ENCODE results near the gene NOP9.

Gene NOP9

GRCh38 chr14:24299255-24300191, at the start of gene NOP9, which contains the start of gene DHRS1:
TSS of gene NOP9 (plus strand) at chr14:24299850. CDS start at chr14:24299955, 105 bp downstream.
TSS of gene DHRS1 (minus strand) at chr14:24299780. CDS start at chr14:24299106, 674 bp downstream.
- no peak for TF ChIP-seq JUND (IDR thresholded peaks at IDR 0.05; ENCODE audit: low read depth)
- in situ Hi-C loops (cut with HindIII; ENCODE audit: low pct_unique_long_range_greater_than_20kb, low sequenced_read_pairs): no loop called here
- peak; percentile 76 to 91 for DNase-seq (ENCODE audit: low read depth in 1 of 2, low spot score in 1 of 2)

GRCh38 chr14:24250354-24250753, 49.3 kb upstream of the NOP9 start:
- in situ Hi-C loops (cut with HindIII; ENCODE audit: low pct_unique_long_range_greater_than_20kb, low sequenced_read_pairs): no loop called here
- TF ChIP-seq JUND (IDR thresholded peaks at IDR 0.05; ENCODE audit: low read depth): no peak
- DNase-seq (ENCODE audit: low read depth in 1 of 2, low spot score in 1 of 2): no peak

GRCh38 chr14:24251880-24252288, 47.8 kb upstream of the NOP9 start:
- no peak for DNase-seq (ENCODE audit: low read depth in 1 of 2, low spot score in 1 of 2)

GRCh38 chr14:24252289-24253124, 47.1 kb upstream of the NOP9 start:
- DNase-seq (ENCODE audit: low read depth in 1 of 2, low spot score in 1 of 2): no peak
- TF ChIP-seq JUND (IDR thresholded peaks at IDR 0.05; ENCODE audit: low read depth): no peak
- in situ Hi-C loops (cut with HindIII; ENCODE audit: low pct_unique_long_range_greater_than_20kb, low sequenced_read_pairs): no loop called here

More at GRCh38 chr14:24251880-24252288, 47.8 kb upstream of the NOP9 start:
- in situ Hi-C loops (cut with HindIII; ENCODE audit: low pct_unique_long_range_greater_than_20kb, low sequenced_read_pairs): no loop called here
- no peak for TF ChIP-seq JUND (IDR thresholded peaks at IDR 0.05; ENCODE audit: low read depth)

- in situ Hi-C loops (cut with HindIII; ENCODE audit: low pct_unique_long_range_greater_than_20kb, low sequenced_read_pairs): no loop called here
- TF ChIP-seq JUND (IDR thresholded peaks at IDR 0.05; ENCODE audit: low read depth): no peak
- DNase-seq (ENCODE audit: low read depth in 1 of 2, low spot score in 1 of 2): no peak
Observed at GRCh38 chr14:24253936-24254335, 45.7 kb upstream of the NOP9 start.

GRCh38 chr14:24254630-24255392, 44.8 kb upstream of the NOP9 start:
- in situ Hi-C loops (cut with HindIII; ENCODE audit: low pct_unique_long_range_greater_than_20kb, low sequenced_read_pairs): no loop called here
- DNase-seq (ENCODE audit: low read depth in 1 of 2, low spot score in 1 of 2): no peak
- TF ChIP-seq JUND (IDR thresholded peaks at IDR 0.05; ENCODE audit: low read depth): no peak

GRCh38 chr14:24255438-24255837, 44.2 kb upstream of the NOP9 start:
- TF ChIP-seq JUND (IDR thresholded peaks at IDR 0.05; ENCODE audit: low read depth): no peak
- in situ Hi-C loops (cut with HindIII; ENCODE audit: low pct_unique_long_range_greater_than_20kb, low sequenced_read_pairs): no loop called here
- DNase-seq (ENCODE audit: low read depth in 1 of 2, low spot score in 1 of 2): no peak

GRCh38 chr14:24255931-24256711, 43.5 kb upstream of the NOP9 start:
- no peak for DNase-seq (ENCODE audit: low read depth in 1 of 2, low spot score in 1 of 2)
- in situ Hi-C loops (cut with HindIII; ENCODE audit: low pct_unique_long_range_greater_than_20kb, low sequenced_read_pairs): no loop called here
- no peak for TF ChIP-seq JUND (IDR thresholded peaks at IDR 0.05; ENCODE audit: low read depth)

GRCh38 chr14:24256960-24257359, 42.7 kb upstream of the NOP9 start:
- no peak for DNase-seq (ENCODE audit: low read depth in 1 of 2, low spot score in 1 of 2)
- TF ChIP-seq JUND (IDR thresholded peaks at IDR 0.05; ENCODE audit: low read depth): no peak
- in situ Hi-C loops (cut with HindIII; ENCODE audit: low pct_unique_long_range_greater_than_20kb, low sequenced_read_pairs): no loop called here

GRCh38 chr14:24258119-24258518, 41.5 kb upstream of the NOP9 start:
- no peak for DNase-seq (ENCODE audit: low read depth in 1 of 2, low spot score in 1 of 2)
- no peak for TF ChIP-seq JUND (IDR thresholded peaks at IDR 0.05; ENCODE audit: low read depth)
- in situ Hi-C loops (cut with HindIII; ENCODE audit: low pct_unique_long_range_greater_than_20kb, low sequenced_read_pairs): no loop called here

GRCh38 chr14:24258548-24259265, 40.9 kb upstream of the NOP9 start:
- DNase-seq (ENCODE audit: low read depth in 1 of 2, low spot score in 1 of 2): no peak
- TF ChIP-seq JUND (IDR thresholded peaks at IDR 0.05; ENCODE audit: low read depth): no peak
- in situ Hi-C loops (cut with HindIII; ENCODE audit: low pct_unique_long_range_greater_than_20kb, low sequenced_read_pairs): no loop called here
